Mesothelial cell of epicardium (in vitro differentiated cells): ENCODE data around the gene CEP70. TPM values are rescaled to one million over a fixed set of nuclear protein-coding genes. Genes with fewer than 3 reads are reported as not detected.

Source experiments
- DNase-seq, 2 experiments: peaks; one replicate each; pipeline ENCODE4 v3.0.0; 2021; ENCODE audit warnings: low spot score in 2 of 2; ENCODE audit not compliant: unreplicated experiment in 2 of 2
- H3K27ac Mint-ChIP-seq: 2 replicates; pipeline ENCODE4 v1.8.0; 2021; ENCODE audit warnings: mixed read lengths
- H3K27me3 Mint-ChIP-seq: 2 replicates; pipeline ENCODE4 v1.8.0; 2021; ENCODE audit warnings: low read depth, mixed read lengths
- H3K36me3 Mint-ChIP-seq: 2 replicates; pipeline ENCODE4 v1.8.0; 2021; ENCODE audit warnings: mixed read lengths
- H3K4me1 Mint-ChIP-seq: 2 replicates; pipeline ENCODE4 v1.8.0; 2021; ENCODE audit warnings: mixed read lengths
- H3K4me3 Mint-ChIP-seq: 2 replicates; pipeline ENCODE4 v1.8.0; 2021; ENCODE audit warnings: mild to moderate bottlenecking, moderate library complexity, mixed read lengths
- H3K9me3 Mint-ChIP-seq: 2 replicates; pipeline ENCODE4 v1.8.0; 2021; ENCODE audit warnings: mixed read lengths
- CTCF ChIP-seq: fragments of 200-600 bp; sonication (generic); IDR thresholded peaks from one replicate; pipeline ENCODE4 v1.5.0; 2021; ENCODE audit warnings: antibody characterized with exemption; ENCODE audit not compliant: unreplicated experiment
- total RNA-seq: library from RNA; stranded (reverse); gene quantifications from 3 replicates; pipeline ENCODE4 v1.2.1, GENCODE V29; 2021

CEP70 gene
- total RNA-seq, 1 donor from 2014 or later: 51.5 TPM

GRCh38 chr3:138463724-138464490 lies 130.2 kb downstream of the CEP70 start:
- TF ChIP-seq CTCF: no peak
- H3K4me1 Mint-ChIP-seq: peaks cover 18% of the 10 kb centered on the region
- DNase-seq: no peak
- no peak overlapping the region for H3K4me3 Mint-ChIP-seq
- H3K27ac Mint-ChIP-seq: no peak overlapping the region
- H3K9me3 Mint-ChIP-seq: no peaks in the 10 kb centered on the region
- no peaks in the 10 kb centered on the region for H3K27me3 Mint-ChIP-seq
- no peaks in the 10 kb centered on the region for H3K36me3 Mint-ChIP-seq

- no peak overlapping the region for H3K27ac Mint-ChIP-seq
- no peaks in the 10 kb centered on the region for H3K9me3 Mint-ChIP-seq
- TF ChIP-seq CTCF: no peak
- DNase-seq: no peak
- no peaks in the 10 kb centered on the region for H3K27me3 Mint-ChIP-seq
- H3K36me3 Mint-ChIP-seq: peaks cover 7% of the 10 kb centered on the region
- H3K4me3 Mint-ChIP-seq: no peak overlapping the region
- peaks cover 16% of the 10 kb centered on the region for H3K4me1 Mint-ChIP-seq
Measured at GRCh38 chr3:138461896-138462295, 132.2 kb downstream of the CEP70 start.

GRCh38 chr3:138461246-138461645 lies 132.8 kb downstream of the CEP70 start:
- no peak for DNase-seq

GRCh38 chr3:138460536-138461205 lies 133.4 kb downstream of the CEP70 start:
- no peaks in the 10 kb centered on the region for H3K27me3 Mint-ChIP-seq
- TF ChIP-seq CTCF: no peak
- H3K27ac Mint-ChIP-seq: no peak overlapping the region
- no peak for DNase-seq
- no peak overlapping the region for H3K4me3 Mint-ChIP-seq
- peaks cover 7% of the 10 kb centered on the region for H3K4me1 Mint-ChIP-seq
- H3K36me3 Mint-ChIP-seq: peaks cover 7% of the 10 kb centered on the region
- H3K9me3 Mint-ChIP-seq: no peaks in the 10 kb centered on the region

More at GRCh38 chr3:138461246-138461645, 132.8 kb downstream of the CEP70 start:
- peaks cover 7% of the 10 kb centered on the region for H3K36me3 Mint-ChIP-seq
- H3K27ac Mint-ChIP-seq: no peak overlapping the region
- H3K4me1 Mint-ChIP-seq: peaks cover 10% of the 10 kb centered on the region
- H3K4me3 Mint-ChIP-seq: no peak overlapping the region
- H3K9me3 Mint-ChIP-seq: no peaks in the 10 kb centered on the region
- TF ChIP-seq CTCF: no peak
- H3K27me3 Mint-ChIP-seq: no peaks in the 10 kb centered on the region

- no peak overlapping the region for H3K27ac Mint-ChIP-seq
- TF ChIP-seq CTCF: no peak
- no peaks in the 10 kb centered on the region for H3K9me3 Mint-ChIP-seq
- no peak overlapping the region for H3K4me3 Mint-ChIP-seq
- DNase-seq: no peak
- H3K27me3 Mint-ChIP-seq: no peaks in the 10 kb centered on the region
- peaks cover 6% of the 10 kb centered on the region for H3K4me1 Mint-ChIP-seq
- peaks cover 7% of the 10 kb centered on the region for H3K36me3 Mint-ChIP-seq
Measured at GRCh38 chr3:138459619-138460535, 134.2 kb downstream of the CEP70 start.
